ENCODE measurements around the gene COL15A1.

The COL15A1 gene

GRCh38 chr9:99090336-99091130, 146.8 kb downstream of the COL15A1 start:
- no peaks in the 10 kb centered on the region for H3K36me3 ChIP-seq (ENCODE audit: insufficient read depth, low read length)
- no peak overlapping the region for H3K4me3 ChIP-seq (ENCODE audit: low read length, poor library complexity, severe bottlenecking)
- H3F3A ChIP-seq (ENCODE audit: low read depth), result no peaks in the 10 kb centered on the region
- H2AFZ ChIP-seq (ENCODE audit: low read length), result no peak overlapping the region
- H3K4me2 ChIP-seq (ENCODE audit: low read depth, low read length, poor library complexity, severe bottlenecking), result no peak overlapping the region
- H3K9me3 ChIP-seq (ENCODE audit: insufficient read depth, low read depth, low read length), result no peaks in the 10 kb centered on the region; the same call in 1 of the 2 replicates
- H3K9ac ChIP-seq (ENCODE audit: low read depth, low read length, poor library complexity, severe bottlenecking), result no peak overlapping the region
- no peaks in the 10 kb centered on the region for H4K20me1 ChIP-seq (ENCODE audit: insufficient read depth, low read length, poor library complexity, severe bottlenecking)
- no peak for TF ChIP-seq EZH2phosphoT487 (IDR thresholded peaks at IDR 0.05; ENCODE audit: borderline replicate concordance)
- TF ChIP-seq, protein P1, sequence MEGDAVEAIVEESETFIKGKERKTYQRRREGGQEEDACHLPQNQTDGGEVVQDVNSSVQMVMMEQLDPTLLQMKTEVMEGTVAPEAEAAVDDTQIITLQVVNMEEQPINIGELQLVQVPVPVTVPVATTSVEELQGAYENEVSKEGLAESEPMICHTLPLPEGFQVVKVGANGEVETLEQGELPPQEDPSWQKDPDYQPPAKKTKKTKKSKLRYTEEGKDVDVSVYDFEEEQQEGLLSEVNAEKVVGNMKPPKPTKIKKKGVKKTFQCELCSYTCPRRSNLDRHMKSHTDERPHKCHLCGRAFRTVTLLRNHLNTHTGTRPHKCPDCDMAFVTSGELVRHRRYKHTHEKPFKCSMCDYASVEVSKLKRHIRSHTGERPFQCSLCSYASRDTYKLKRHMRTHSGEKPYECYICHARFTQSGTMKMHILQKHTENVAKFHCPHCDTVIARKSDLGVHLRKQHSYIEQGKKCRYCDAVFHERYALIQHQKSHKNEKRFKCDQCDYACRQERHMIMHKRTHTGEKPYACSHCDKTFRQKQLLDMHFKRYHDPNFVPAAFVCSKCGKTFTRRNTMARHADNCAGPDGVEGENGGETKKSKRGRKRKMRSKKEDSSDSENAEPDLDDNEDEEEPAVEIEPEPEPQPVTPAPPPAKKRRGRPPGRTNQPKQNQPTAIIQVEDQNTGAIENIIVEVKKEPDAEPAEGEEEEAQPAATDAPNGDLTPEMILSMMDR (conservative IDR thresholded peaks at IDR 0.05; ENCODE audit: low read length), result no peak
- no peaks in the 10 kb centered on the region for H3K27me3 ChIP-seq (ENCODE audit: insufficient read depth, low read length, poor library complexity, severe bottlenecking)
- peaks cover 14% of the 10 kb centered on the region for H3K4me1 ChIP-seq (ENCODE audit: insufficient read depth, low read length, poor library complexity, severe bottlenecking)
- no peaks in the 10 kb centered on the region for H3K79me2 ChIP-seq (ENCODE audit: insufficient read depth, low read length)
- no peaks in the 10 kb centered on the region for H3K9me2 ChIP-seq (replicated peaks; ENCODE audit: low read depth, low read length)

GRCh38 chr9:99092643-99093491, 149.2 kb downstream of the COL15A1 start:
- H3K27me3 ChIP-seq (ENCODE audit: insufficient read depth, low read length, poor library complexity, severe bottlenecking), result no peaks in the 10 kb centered on the region
- no peaks in the 10 kb centered on the region for H4K20me1 ChIP-seq (ENCODE audit: insufficient read depth, low read length, poor library complexity, severe bottlenecking)
- no peak overlapping the region for H3K9ac ChIP-seq (ENCODE audit: low read depth, low read length, poor library complexity, severe bottlenecking)
- no peaks in the 10 kb centered on the region for H3F3A ChIP-seq (ENCODE audit: low read depth)
- TF ChIP-seq, protein P1 (conservative IDR thresholded peaks at IDR 0.05; ENCODE audit: low read length), result no peak
- TF ChIP-seq EZH2phosphoT487 (IDR thresholded peaks at IDR 0.05; ENCODE audit: borderline replicate concordance), result no peak
- H3K79me2 ChIP-seq (ENCODE audit: insufficient read depth, low read length), result no peaks in the 10 kb centered on the region
- no peak overlapping the region for H2AFZ ChIP-seq (ENCODE audit: low read length)
- no peak overlapping the region for H3K4me3 ChIP-seq (ENCODE audit: low read length, poor library complexity, severe bottlenecking)
- no peaks in the 10 kb centered on the region for H3K36me3 ChIP-seq (ENCODE audit: insufficient read depth, low read length)
- no peak overlapping the region for H3K4me2 ChIP-seq (ENCODE audit: low read depth, low read length, poor library complexity, severe bottlenecking)
- no peaks in the 10 kb centered on the region; the same call in 1 of the 2 replicates for H3K9me3 ChIP-seq (ENCODE audit: insufficient read depth, low read depth, low read length)
- peaks cover 21% of the 10 kb centered on the region for H3K4me1 ChIP-seq (ENCODE audit: insufficient read depth, low read length, poor library complexity, severe bottlenecking)
- no peaks in the 10 kb centered on the region for H3K9me2 ChIP-seq (replicated peaks; ENCODE audit: low read depth, low read length)

GRCh38 chr9:99093492-99093791, 149.7 kb downstream of the COL15A1 start:
- H3K27me3 ChIP-seq (ENCODE audit: insufficient read depth, low read length, poor library complexity, severe bottlenecking), result no peaks in the 10 kb centered on the region
- no peak for TF ChIP-seq EZH2phosphoT487 (IDR thresholded peaks at IDR 0.05; ENCODE audit: borderline replicate concordance)
- TF ChIP-seq, protein P1 (conservative IDR thresholded peaks at IDR 0.05; ENCODE audit: low read length), result no peak
- no peaks in the 10 kb centered on the region for H3K79me2 ChIP-seq (ENCODE audit: insufficient read depth, low read length)
- no peak overlapping the region for H2AFZ ChIP-seq (ENCODE audit: low read length)
- peaks cover 21% of the 10 kb centered on the region for H3K4me1 ChIP-seq (ENCODE audit: insufficient read depth, low read length, poor library complexity, severe bottlenecking)
- no peaks in the 10 kb centered on the region for H3K9me2 ChIP-seq (replicated peaks; ENCODE audit: low read depth, low read length)
- no peak overlapping the region for H3K4me3 ChIP-seq (ENCODE audit: low read length, poor library complexity, severe bottlenecking)
- no peaks in the 10 kb centered on the region; the same call in 1 of the 2 replicates for H3K9me3 ChIP-seq (ENCODE audit: insufficient read depth, low read depth, low read length)
- H3K9ac ChIP-seq (ENCODE audit: low read depth, low read length, poor library complexity, severe bottlenecking), result no peak overlapping the region
- no peak overlapping the region for H3K4me2 ChIP-seq (ENCODE audit: low read depth, low read length, poor library complexity, severe bottlenecking)
- no peaks in the 10 kb centered on the region for H3F3A ChIP-seq (ENCODE audit: low read depth)
- H3K36me3 ChIP-seq (ENCODE audit: insufficient read depth, low read length), result no peaks in the 10 kb centered on the region
- H4K20me1 ChIP-seq (ENCODE audit: insufficient read depth, low read length, poor library complexity, severe bottlenecking), result no peaks in the 10 kb centered on the region
